Measurements from ENCODE around the gene ITGA8. TPM values are rescaled to one million over a fixed set of nuclear protein-coding genes. Genes with fewer than 3 reads are reported as not detected.

ITGA8 gene
- polyA plus RNA-seq, 3 donors: not detected

- H3K79me2 ChIP-seq (ENCODE audit: insufficient read depth, low read length): no peaks in the 10 kb centered on the region
- no peak for TF ChIP-seq CTCF (IDR thresholded peaks at IDR 0.05)
Measured at GRCh38 chr10:15747632-15748031, 27.9 kb upstream of the ITGA8 start.

DNA sequence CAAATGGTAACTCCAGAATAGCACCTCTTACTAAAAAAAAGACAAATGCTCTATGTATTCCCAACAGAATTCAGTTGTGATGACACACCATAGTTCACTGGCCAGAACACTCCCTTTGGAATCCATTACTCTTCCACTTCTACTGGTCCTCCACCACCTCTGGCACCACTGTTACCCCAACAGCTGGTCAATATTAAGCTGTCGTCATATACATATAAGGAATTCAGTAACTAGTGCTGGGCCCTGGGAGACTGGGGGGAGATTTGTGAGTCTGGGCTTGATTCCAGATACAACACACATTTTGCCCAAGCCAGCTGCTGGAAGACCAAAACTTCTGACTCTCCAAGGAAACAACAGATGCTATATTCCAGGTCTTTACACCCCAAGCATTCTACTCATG lies 26.0 kb upstream of the ITGA8 start:
- Mint-ChIP-seq H3K27ac (no peak overlapping the region), H3K27me3 (ENCODE audit: low read depth in 3 of 3) (peaks cover 0 to 11% (median 11%) of the 10 kb centered on the region in 3 donors), H3K4me3 (no peak overlapping the region), H3K36me3 (no peaks in the 10 kb centered on the region), H3K9me3 (no peaks in the 10 kb centered on the region), H3K4me1 (no peaks in the 10 kb centered on the region)
- no peaks in the 10 kb centered on the region for H3K36me3 ChIP-seq (replicated peaks in 1 of 2; ENCODE audit: control insufficient read depth in 1 of 2, insufficient read depth in 2 of 2, low read length in 2 of 2)
- H3K27ac ChIP-seq (ENCODE audit: low read depth in 1 of 2, low read length in 2 of 2): no peak overlapping the region
- no peak overlapping the region for H3K9ac ChIP-seq (ENCODE audit: insufficient read depth, low read length, poor library complexity, severe bottlenecking)
- no peak overlapping the region for H3K4me3 ChIP-seq (replicated peaks in 1 of 3; ENCODE audit: low read depth in 2 of 3, low read length in 3 of 3)
- H3K4me2 ChIP-seq (replicated peaks; ENCODE audit: extremely low read depth, low read length, poor library complexity, severe bottlenecking): no peak overlapping the region
- no peaks in the 10 kb centered on the region for H4K20me1 ChIP-seq (ENCODE audit: insufficient read depth, low read length)
- intact Hi-C loops (cut with micrococcal nuclease): no loop called here
- no CpG with 5 or more reads among the region's 1 CpG for WGBS (ENCODE audit: insufficient coverage)
- no peaks in the 10 kb centered on the region for H3K79me2 ChIP-seq (ENCODE audit: insufficient read depth, low read length)
- DNase-seq: no peak
- H2AFZ ChIP-seq (ENCODE audit: insufficient read depth, low read depth, low read length, poor library complexity, severe bottlenecking): no peak overlapping the region
- H3K9me3 ChIP-seq (replicated peaks in 1 of 2; ENCODE audit: control insufficient read depth in 1 of 2, insufficient read depth in 1 of 2, low read length in 2 of 2): no peaks in the 10 kb centered on the region
- no peaks in the 10 kb centered on the region for H3K4me1 ChIP-seq (ENCODE audit: control insufficient read depth in 1 of 2, insufficient read depth in 2 of 2, low read length in 2 of 2)
- H3K27me3 ChIP-seq (ENCODE audit: control insufficient read depth in 2 of 2, insufficient read depth in 2 of 2, low read length in 2 of 2): no peaks in the 10 kb centered on the region
- TF ChIP-seq CTCF (IDR thresholded peaks at IDR 0.05): no peak

More at GRCh38 chr10:15747632-15748031, 27.9 kb upstream of the ITGA8 start:
- Histone ChIP-seq H3K27me3 (ENCODE audit: control insufficient read depth in 2 of 2, insufficient read depth in 2 of 2, low read length in 2 of 2) (no peaks in the 10 kb centered on the region), H3K36me3 (replicated peaks in 1 of 2; ENCODE audit: control insufficient read depth in 1 of 2, insufficient read depth in 2 of 2, low read length in 2 of 2) (no peaks in the 10 kb centered on the region), H3K4me3 (replicated peaks in 1 of 3; ENCODE audit: low read depth in 2 of 3, low read length in 3 of 3) (no peak overlapping the region), H3K4me2 (replicated peaks; ENCODE audit: extremely low read depth, low read length, poor library complexity, severe bottlenecking) (no peak overlapping the region), H3K9ac (ENCODE audit: insufficient read depth, low read length, poor library complexity, severe bottlenecking) (no peak overlapping the region), H3K27ac (ENCODE audit: low read depth in 1 of 2, low read length in 2 of 2) (no peak overlapping the region), H2AFZ (ENCODE audit: insufficient read depth, low read depth, low read length, poor library complexity, severe bottlenecking) (no peak overlapping the region), H3K9me3 (replicated peaks in 1 of 2; ENCODE audit: control insufficient read depth in 1 of 2, insufficient read depth in 1 of 2, low read length in 2 of 2) (no peaks in the 10 kb centered on the region), H4K20me1 (ENCODE audit: insufficient read depth, low read length) (no peaks in the 10 kb centered on the region), H3K4me1 (ENCODE audit: control insufficient read depth in 1 of 2, insufficient read depth in 2 of 2, low read length in 2 of 2) (no peaks in the 10 kb centered on the region)
- H3K27ac Mint-ChIP-seq: no peak overlapping the region
- peaks cover 0 to 10% (median 7%) of the 10 kb centered on the region in 3 donors for H3K27me3 Mint-ChIP-seq (ENCODE audit: low read depth in 3 of 3)
- H3K9me3 Mint-ChIP-seq: peaks cover 0 to 1% (median 0%) of the 10 kb centered on the region in 7 donors
- WGBS (ENCODE audit: insufficient coverage): 100% methylated on average over 1 of the region's 3 CpGs
- no peak for DNase-seq
- no peak overlapping the region for H3K4me3 Mint-ChIP-seq
- no peaks in the 10 kb centered on the region for H3K4me1 Mint-ChIP-seq
- intact Hi-C loops (cut with micrococcal nuclease): no loop called here
- H3K36me3 Mint-ChIP-seq: no peaks in the 10 kb centered on the region
